Memory B cell (primary cell): ENCODE data around the gene RPL7A.

Source experiments
- ATAC-seq: fragments of 150-1000 bp; cut with Tn5 transposase; 2 replicates; pipeline ENCODE4 v1.10.0; 2021; ENCODE audit warnings: low read depth, mild to moderate bottlenecking, moderate library complexity
- DNase-seq, 2 donors: peaks; one replicate each; pipeline ENCODE4 v3.0.0; 2022; ENCODE audit warnings: low spot score in 2 of 2
- H3K27ac Mint-ChIP-seq: one replicate; pipeline ENCODE4 v1.8.0; 2022; ENCODE audit warnings: mild to moderate bottlenecking, moderate library complexity, mixed read lengths
- H3K27me3 Mint-ChIP-seq: one replicate; pipeline ENCODE4 v1.8.0; 2022; ENCODE audit warnings: mixed read lengths
- H3K36me3 Mint-ChIP-seq: one replicate; pipeline ENCODE4 v1.8.0; 2022; ENCODE audit warnings: mild to moderate bottlenecking, mixed read lengths
- H3K4me1 Mint-ChIP-seq: one replicate; pipeline ENCODE4 v1.8.0; 2022; ENCODE audit warnings: mixed read lengths
- H3K4me3 Mint-ChIP-seq: one replicate; pipeline ENCODE4 v1.8.0; 2022; ENCODE audit warnings: mild to moderate bottlenecking, moderate library complexity, mixed read lengths
- H3K9me3 Mint-ChIP-seq: one replicate; pipeline ENCODE4 v1.8.0; 2022; ENCODE audit warnings: mixed read lengths

Gene RPL7A

GRCh38 chr9:133348718-133349573 is 928 bp downstream of the RPL7A start:
- peaks cover 26% of the 10 kb centered on the region for H3K4me1 Mint-ChIP-seq
- peak overlapping the region; percentile 99 for H3K4me3 Mint-ChIP-seq
- ATAC-seq (no peak), DNase-seq (no peak)
- H3K27me3 Mint-ChIP-seq, result no peaks in the 10 kb centered on the region
- peak overlapping the region; percentile 95 for H3K27ac Mint-ChIP-seq
- peaks cover 26% of the 10 kb centered on the region for H3K36me3 Mint-ChIP-seq
- H3K9me3 Mint-ChIP-seq, result no peaks in the 10 kb centered on the region

- no peak overlapping the region for H3K4me3 Mint-ChIP-seq
- H3K4me1 Mint-ChIP-seq, result peaks cover 28% of the 10 kb centered on the region
- peak overlapping the region; percentile 95 for H3K27ac Mint-ChIP-seq
- H3K9me3 Mint-ChIP-seq, result no peaks in the 10 kb centered on the region
- no peaks in the 10 kb centered on the region for H3K27me3 Mint-ChIP-seq
- DNase-seq (no peak), ATAC-seq (no peak)
- peaks cover 24% of the 10 kb centered on the region for H3K36me3 Mint-ChIP-seq
These were observed 2.1 kb downstream of the RPL7A start for GRCh38 chr9:133349965-133350616.

GRCh38 chr9:133351526-133351907 is 3.5 kb downstream of the RPL7A start:
- Mint-ChIP-seq H3K27ac (no peak overlapping the region), H3K4me1 (peaks cover 21% of the 10 kb centered on the region)
- ATAC-seq, result no peak

GRCh38 chr9:133351908-133352634 is 4.1 kb downstream of the RPL7A start:
- peak in 1 of 2 donors; percentile 26 for DNase-seq
- no peak for ATAC-seq
- Mint-ChIP-seq H3K4me1 (peaks cover 16% of the 10 kb centered on the region), H3K27me3 (no peaks in the 10 kb centered on the region), H3K9me3 (no peaks in the 10 kb centered on the region), H3K36me3 (peaks cover 22% of the 10 kb centered on the region), H3K27ac (no peak overlapping the region), H3K4me3 (no peak overlapping the region)

More at GRCh38 chr9:133351526-133351907, 3.5 kb downstream of the RPL7A start:
- no peaks in the 10 kb centered on the region for H3K27me3 Mint-ChIP-seq
- peaks cover 24% of the 10 kb centered on the region for H3K36me3 Mint-ChIP-seq
- H3K9me3 Mint-ChIP-seq, result no peaks in the 10 kb centered on the region
- H3K4me3 Mint-ChIP-seq, result no peak overlapping the region
- DNase-seq, result no peak

- peak overlapping the region; percentile 54 for H3K27ac Mint-ChIP-seq
- H3K9me3 Mint-ChIP-seq, result no peaks in the 10 kb centered on the region
- H3K4me3 Mint-ChIP-seq, result no peak overlapping the region
- peaks cover 22% of the 10 kb centered on the region for H3K36me3 Mint-ChIP-seq
- peaks cover 16% of the 10 kb centered on the region for H3K4me1 Mint-ChIP-seq
- H3K27me3 Mint-ChIP-seq, result no peaks in the 10 kb centered on the region
- DNase-seq, result no peak
- no peak for ATAC-seq
These were observed 4.8 kb downstream of the RPL7A start for GRCh38 chr9:133352635-133353340.

GRCh38 chr9:133353548-133353947 is 5.5 kb downstream of the RPL7A start:
- Mint-ChIP-seq H3K9me3 (no peaks in the 10 kb centered on the region), H3K4me1 (peaks cover 21% of the 10 kb centered on the region), H3K36me3 (peaks cover 19% of the 10 kb centered on the region), H3K27me3 (no peaks in the 10 kb centered on the region), H3K4me3 (no peak overlapping the region), H3K27ac (no peak overlapping the region)
- no peak for DNase-seq
- ATAC-seq, result no peak

- no peak for DNase-seq
- no peak for ATAC-seq
- H3K27ac Mint-ChIP-seq, result no peak overlapping the region
- H3K27me3 Mint-ChIP-seq, result no peaks in the 10 kb centered on the region
- no peaks in the 10 kb centered on the region for H3K9me3 Mint-ChIP-seq
- no peak overlapping the region for H3K4me3 Mint-ChIP-seq
- H3K36me3 Mint-ChIP-seq, result peaks cover 14% of the 10 kb centered on the region
- peaks cover 18% of the 10 kb centered on the region for H3K4me1 Mint-ChIP-seq
These were observed 6.7 kb downstream of the RPL7A start for GRCh38 chr9:133354766-133355165.

- Mint-ChIP-seq H3K27me3 (no peaks in the 10 kb centered on the region), H3K9me3 (no peaks in the 10 kb centered on the region), H3K27ac (peak overlapping the region; percentile 86), H3K36me3 (peaks cover 13% of the 10 kb centered on the region), H3K4me3 (peak overlapping the region; percentile 84), H3K4me1 (peaks cover 17% of the 10 kb centered on the region)
- no peak for DNase-seq
- peak; percentile 39 for ATAC-seq
These were observed 7.9 kb downstream of the RPL7A start for GRCh38 chr9:133355881-133356357.

GRCh38 chr9:133356391-133357091 is 8.5 kb downstream of the RPL7A start, which contains the start of the genes SURF1 and SURF2:
TSS of gene SURF1 (minus strand) at chr9:133356487. CDS start at chr9:133356453, 34 bp downstream.
TSS of gene SURF2 (plus strand) at chr9:133356550. CDS start at chr9:133356593, 43 bp downstream.
- Mint-ChIP-seq H3K9me3 (no peaks in the 10 kb centered on the region), H3K4me1 (peaks cover 17% of the 10 kb centered on the region), H3K27me3 (no peaks in the 10 kb centered on the region), H3K27ac (peak within 1 kb of the TSS; percentile 86), H3K4me3 (peak within 1 kb of the TSS; percentile 91), H3K36me3 (peaks cover 13% of the 10 kb centered on the region)
- ATAC-seq, result peak; percentile 95
- peak; percentile 81 to 82 for DNase-seq

GRCh38 chr9:133357656-133358055 is 9.6 kb downstream of the RPL7A start:
- H3K36me3 Mint-ChIP-seq, result peaks cover 12% of the 10 kb centered on the region
- peak overlapping the region; percentile 82 for H3K27ac Mint-ChIP-seq
- H3K9me3 Mint-ChIP-seq, result no peaks in the 10 kb centered on the region
- no peak for DNase-seq
- H3K27me3 Mint-ChIP-seq, result no peaks in the 10 kb centered on the region
- H3K4me3 Mint-ChIP-seq, result peak overlapping the region; percentile 91
- no peak for ATAC-seq
- peaks cover 17% of the 10 kb centered on the region for H3K4me1 Mint-ChIP-seq

- Mint-ChIP-seq H3K4me3 (no peak overlapping the region), H3K36me3 (peaks cover 19% of the 10 kb centered on the region), H3K27ac (no peak overlapping the region), H3K9me3 (no peaks in the 10 kb centered on the region), H3K4me1 (peaks cover 12% of the 10 kb centered on the region), H3K27me3 (no peaks in the 10 kb centered on the region)
- no peak for ATAC-seq
- no peak for DNase-seq
These were observed 11.6 kb downstream of the RPL7A start for GRCh38 chr9:133359399-133360175.
